Activated CD4-positive, CD25-positive, alpha-beta regulatory T cell treated with anti-CD3 and anti-CD28 coated beads, Interleukin-2, amount 50 U/mL, for 16 hours (primary cell): ENCODE measurements around the gene NOSIP.

Source experiments
- DNase-seq: peaks from one replicate; pipeline ENCODE4 v3.0.0-alpha.2; 2020; ENCODE audit warnings: low read depth, low spot score

The NOSIP gene

GRCh38 chr19:49594993-49595818 lies 14.8 kb upstream of the NOSIP start:
- DNase-seq: no peak

DNA sequence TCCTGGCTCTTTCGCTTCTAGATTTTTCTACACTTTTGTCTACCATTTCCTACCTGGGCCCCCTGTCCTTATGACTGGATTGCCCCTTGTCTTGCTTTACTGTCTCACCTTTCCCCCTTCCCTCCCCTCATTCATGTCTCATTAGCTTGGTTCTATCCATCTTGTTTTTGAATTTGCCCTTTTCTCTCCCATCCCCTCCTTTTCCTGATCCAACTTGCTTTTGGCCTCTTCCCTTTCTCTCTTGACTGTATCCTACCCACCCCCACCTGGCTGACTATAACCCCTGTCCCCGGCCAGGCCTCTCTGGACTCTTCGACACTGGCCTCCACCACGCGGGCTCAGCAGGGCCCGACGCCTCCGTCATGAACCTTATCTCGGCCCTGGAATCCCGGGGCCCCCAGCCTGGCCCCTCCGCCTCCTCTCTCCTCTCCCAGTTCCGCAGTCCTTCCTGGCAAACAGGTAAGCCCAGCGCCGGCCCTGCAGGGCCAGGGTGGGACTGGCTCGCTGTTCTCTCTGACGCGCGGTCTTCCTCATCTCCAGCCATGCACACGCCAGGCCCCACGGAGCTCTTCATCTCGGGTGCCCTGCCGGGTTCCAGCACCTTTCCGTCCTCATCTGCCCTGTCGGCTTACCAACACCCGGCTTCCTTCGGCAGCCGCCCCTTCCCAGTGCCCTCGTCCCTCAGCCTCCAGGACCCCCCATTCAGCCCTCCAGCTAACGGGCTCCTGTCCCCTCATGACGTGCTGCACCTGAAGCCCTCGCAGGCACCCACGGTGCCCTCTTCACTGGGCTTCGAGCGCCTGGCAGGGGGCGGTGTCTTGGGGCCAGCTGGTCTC lies 14.0 kb upstream of the NOSIP start:
- DNase-seq: no peak

DNA sequence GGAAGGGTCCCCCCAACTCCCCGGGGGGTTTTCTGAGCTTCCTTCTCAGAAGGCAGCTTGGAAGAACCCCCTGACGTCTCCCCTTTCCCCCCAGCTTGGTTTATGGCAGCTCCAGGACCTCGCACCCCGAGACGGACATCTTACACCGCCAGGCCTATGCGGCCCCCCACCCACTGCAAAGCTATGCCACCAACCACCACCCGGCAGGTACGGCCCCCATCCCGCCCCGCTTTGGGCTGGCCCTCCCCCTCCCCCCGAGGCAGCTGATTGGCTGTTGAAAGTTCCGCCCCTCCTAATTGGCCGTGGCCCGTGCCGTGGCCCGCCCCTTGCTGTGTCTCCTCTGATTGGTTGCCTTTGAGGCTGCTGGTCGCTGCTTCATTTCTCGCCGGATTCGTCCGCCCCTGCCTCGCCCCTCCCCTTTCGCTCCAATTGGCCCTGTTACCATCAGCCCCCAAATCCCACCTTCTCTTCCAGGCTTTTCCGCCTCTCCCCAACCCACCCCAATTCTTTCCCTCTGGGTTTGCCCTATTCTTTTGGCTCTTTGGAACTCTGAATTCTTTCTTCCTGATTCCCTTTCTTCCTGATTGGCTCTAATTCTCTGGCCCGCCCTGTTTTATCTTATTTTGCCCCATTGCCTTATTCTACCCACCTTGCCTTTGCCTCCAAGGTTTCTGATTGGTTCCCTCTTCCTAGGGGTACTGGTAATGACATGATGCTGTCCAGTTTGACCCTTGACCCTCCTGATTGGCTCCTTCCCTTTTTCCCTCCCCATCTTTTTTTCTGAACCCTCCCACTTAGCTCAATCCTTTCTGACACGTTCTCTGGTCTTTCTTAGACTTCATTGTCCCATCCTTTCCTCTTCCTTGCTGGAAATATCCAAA lies 13.1 kb upstream of the NOSIP start:
- peak; percentile 85 for DNase-seq

DNA sequence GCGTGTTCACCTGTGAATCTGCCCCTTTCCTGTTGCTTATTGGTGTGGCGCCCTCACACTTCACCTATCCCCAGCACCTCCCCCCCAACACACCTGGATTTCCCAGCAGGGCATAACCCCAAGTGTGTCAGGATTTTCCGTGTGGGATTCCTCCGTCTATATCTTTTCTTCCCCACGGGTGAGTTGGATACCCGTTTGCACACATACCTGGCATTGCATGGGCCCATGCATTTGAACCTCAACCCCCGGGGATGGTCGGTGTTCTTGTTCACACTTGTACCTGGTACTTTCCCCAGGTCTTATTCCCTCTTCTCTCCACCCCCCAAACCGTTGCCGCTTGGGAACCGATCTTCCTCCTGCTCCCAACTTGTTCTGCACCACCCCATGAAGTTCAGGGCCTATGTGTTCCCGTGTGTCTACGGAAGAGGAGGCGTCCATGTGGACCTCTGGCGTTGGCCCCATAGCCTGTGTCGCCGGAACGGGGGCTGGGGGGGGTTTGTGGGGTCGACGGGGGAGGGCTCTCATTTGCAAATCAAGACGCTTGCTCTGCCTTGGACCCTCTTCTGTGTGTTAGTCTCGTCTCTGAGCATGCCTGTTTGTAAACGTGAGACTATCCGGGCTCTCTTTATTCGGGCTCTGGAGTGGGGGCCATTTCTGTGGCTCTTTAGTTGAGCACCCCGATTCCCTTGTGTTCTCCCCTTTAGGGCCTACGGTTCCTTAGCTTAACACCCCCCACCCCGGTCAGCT lies 12.3 kb upstream of the NOSIP start:
- DNase-seq: no peak

DNA sequence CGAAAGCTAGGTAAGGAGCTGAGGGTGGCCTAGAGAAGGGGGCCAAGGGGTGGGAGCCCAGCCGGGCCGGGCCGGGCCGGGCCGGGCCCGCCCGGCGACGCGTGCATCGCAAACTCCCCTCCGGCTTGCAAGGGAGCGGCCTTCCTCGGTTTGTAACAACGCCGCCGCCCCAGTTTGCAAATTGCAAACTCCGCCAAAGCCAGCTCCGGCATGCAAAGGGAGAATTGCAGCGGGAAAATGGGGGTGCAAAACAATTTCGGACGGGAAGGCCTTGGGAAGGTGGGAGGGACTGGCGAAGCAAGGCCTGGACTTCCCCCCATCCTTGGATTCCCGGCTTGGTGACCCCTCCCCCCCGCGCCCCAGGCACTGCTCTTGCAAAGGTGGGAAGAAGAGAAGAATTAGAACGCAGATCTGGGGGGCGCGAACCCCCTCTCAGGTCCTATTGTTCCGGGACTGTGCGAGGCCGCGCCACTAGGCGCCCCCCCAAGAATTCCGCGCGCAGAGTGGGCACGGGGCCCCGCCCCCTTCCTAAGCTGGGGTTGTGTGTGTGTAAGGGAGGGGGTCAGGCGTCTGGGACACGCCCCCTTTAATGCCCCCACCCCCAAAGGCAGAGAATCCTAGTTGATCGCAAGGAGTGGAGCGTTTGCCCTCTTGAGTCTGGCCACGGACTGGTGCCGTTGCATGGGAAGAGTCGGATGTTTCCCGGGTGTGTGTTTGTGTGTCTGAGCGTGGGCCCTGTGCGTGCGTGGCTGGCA lies 11.6 kb upstream of the NOSIP start:
- DNase-seq: no peak

DNA sequence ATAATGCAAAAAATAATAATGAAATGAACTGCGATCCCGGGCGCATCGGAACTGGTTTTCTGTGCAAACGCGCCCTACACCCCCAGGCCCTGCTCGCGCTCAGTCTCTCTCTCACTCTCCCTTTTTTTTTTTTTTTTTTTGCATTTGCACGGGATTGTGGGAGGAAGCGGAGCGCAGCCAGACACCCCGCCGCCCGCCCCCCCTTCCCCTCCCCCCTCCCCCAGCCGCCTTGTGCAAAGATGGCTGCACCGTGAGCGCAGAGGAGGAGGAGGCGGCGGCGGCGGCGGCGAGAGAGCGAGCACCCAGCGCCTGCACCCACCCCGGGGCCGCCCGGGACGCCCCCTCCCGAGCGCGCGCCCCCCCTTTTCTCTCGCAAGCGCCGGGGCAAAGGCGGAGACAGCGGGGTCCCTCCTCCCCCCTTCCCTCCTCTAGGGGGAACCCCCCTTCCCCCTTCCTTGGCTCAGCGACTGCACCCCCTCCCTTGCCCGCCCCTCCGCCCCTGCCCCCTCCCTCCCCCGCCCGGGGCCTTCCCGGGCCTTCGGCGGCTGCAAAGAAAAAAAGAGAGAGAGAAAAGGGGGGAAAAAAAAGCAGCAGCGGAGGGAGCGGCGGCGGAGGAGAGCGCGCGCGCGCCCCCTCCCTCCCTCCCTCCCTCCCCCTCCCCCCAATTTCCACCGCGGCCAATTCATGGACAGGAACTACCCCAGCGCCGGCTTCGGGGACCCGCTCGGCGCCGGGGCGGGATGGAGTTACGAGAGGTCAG lies 10.8 kb upstream of the NOSIP start, which contains the start of gene PRR12:
PRR12 (plus strand) TSS at position 212 of the 760 bp plus-strand sequence; CDS start at position 685, 473 bp downstream.
- peak; percentile 36 for DNase-seq

DNA sequence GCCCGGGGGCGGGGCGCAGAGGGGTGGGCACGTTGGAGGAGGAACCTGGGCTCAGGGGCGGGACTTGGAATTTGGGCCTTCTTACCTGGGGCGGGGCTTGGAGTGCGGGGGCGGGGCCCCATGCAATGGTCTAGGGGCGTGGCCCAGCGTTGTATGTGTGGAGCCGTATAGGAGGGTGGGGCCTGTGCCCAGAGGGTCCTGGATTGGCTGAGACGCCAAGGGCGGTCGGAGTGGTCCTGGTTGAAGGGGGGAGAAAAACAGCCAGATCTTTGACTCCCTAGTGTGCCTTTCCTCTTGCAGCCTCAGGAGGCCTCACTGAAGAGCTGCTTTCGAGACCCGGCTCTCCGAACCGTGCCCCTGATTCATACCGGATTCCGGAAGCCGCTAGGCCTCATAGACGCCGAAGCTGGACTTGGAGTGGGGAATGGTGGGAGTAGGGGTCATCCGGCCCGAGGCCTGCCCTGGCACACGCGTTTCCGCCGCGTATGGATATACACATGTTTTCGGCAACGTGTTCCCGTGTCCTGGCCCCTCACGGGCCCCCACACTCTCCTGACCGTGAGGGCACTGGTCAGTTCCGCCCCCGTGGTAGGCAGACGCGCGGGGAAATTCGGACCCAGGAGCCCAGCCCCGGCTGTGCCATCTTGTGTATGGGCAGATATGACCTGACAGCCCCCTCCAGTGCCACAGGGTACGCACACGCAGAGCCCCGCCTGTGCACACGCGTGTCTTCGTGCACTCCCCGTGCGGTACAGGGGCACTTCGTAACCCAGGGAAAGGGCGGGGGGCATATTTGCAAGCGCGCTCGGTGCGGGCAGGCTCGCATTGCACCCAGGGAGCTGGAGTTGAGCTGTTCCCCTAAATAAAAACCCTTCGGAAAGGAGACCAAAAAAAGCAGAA lies 10.0 kb upstream of the NOSIP start:
- DNase-seq: peak; percentile 73

GRCh38 chr19:49589502-49589905 lies 9.1 kb upstream of the NOSIP start:
- no peak for DNase-seq

- no peak for DNase-seq
Measured at GRCh38 chr19:49588365-49589122, 8.2 kb upstream of the NOSIP start.

- no peak for DNase-seq
Measured at GRCh38 chr19:49587227-49587626, 6.9 kb upstream of the NOSIP start.

DNA sequence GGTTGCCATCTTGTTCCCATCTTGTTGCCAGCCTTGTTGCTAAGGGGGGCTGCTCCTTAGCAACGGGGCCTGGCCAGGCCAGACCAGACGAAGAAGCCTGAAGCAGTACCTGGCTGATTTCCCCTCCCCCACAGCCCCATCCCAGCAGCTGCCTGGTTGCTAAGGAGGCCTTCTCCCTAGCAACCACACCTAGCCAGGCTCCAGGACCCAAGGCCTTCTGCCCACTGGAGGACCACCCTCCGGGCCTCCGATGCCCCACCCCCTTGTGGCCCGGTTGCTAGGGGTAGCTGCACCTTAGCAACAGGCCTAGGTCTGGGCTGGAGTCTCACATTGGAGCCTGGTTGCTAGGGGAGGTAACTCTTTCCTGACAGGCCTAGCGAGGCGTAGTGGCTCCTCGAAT lies 4.7 kb upstream of the NOSIP start:
- DNase-seq: no peak

- DNase-seq: no peak
Measured at GRCh38 chr19:49583239-49583638, 2.9 kb upstream of the NOSIP start.

- DNase-seq: no peak
Measured at GRCh38 chr19:49581007-49581508, 702 bp upstream of the NOSIP start, which contains the start of gene PRRG2. Gene PRRG2 (plus strand): TSS chr19:49581316. CDS start chr19:49583220, 1,904 bp downstream.

- no peak for DNase-seq
Measured at GRCh38 chr19:49579947-49580263, 451 bp downstream of the NOSIP start.

- DNase-seq: no peak
Measured at GRCh38 chr19:49579193-49579592, 1.2 kb downstream of the NOSIP start.

- no peak for DNase-seq
Measured at GRCh38 chr19:49574206-49574755, 6.1 kb downstream of the NOSIP start.

DNA sequence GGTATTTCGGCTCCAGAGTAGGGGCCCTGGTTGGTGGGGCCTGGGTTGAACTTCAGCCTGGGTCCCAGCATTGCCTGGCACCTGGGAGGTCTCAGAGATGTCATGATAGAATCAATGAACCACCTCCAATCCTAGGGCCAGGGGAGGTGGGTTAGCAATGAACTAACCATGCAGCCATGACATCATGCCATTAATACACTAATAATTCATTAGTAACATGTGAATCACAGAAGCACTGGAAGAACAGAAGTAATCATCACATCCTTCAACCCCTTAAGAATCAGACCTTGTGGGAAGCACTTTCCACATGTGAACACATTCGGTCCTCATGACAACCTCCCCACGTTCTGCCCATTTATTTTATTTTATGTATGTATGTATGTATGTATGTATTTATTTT lies 6.9 kb downstream of the NOSIP start:
- DNase-seq: no peak
